PC-3 (cell line): Measurements from ENCODE around the gene CRNKL1. TPM values are rescaled to one million over a fixed set of nuclear protein-coding genes. Genes with fewer than 3 reads are reported as not detected.

Source experiments
- ATAC-seq: fragments of 200-7000 bp; cut with Tn5 transposase; 2 replicates; pipeline ENCODE4 v1.9.1; 2020; ENCODE audit warnings: mild to moderate bottlenecking, moderate library complexity
- BruUV-seq: library from RNA; stranded (reverse); fragments of 400-500 nt; replicated peaks from 2 replicates; lab custom pipeline; 2021; lab: Mats Ljungman, UMichigan
- CTCF ChIA-PET: fragments of 300-600 bp; sonication (Branson Sonifier 250); formaldehyde crosslinking; loops from one replicate; lab custom pipeline; 2022; ENCODE audit warnings: antibody characterized with exemption; lab: Charles Lee
- POLR2A ChIA-PET: fragments of 300-600 bp; sonication (Branson Sonifier 250); formaldehyde crosslinking; loops from one replicate; lab custom pipeline; 2022; ENCODE audit warnings: antibody characterized with exemption; ENCODE audit not compliant: unreplicated experiment; lab: Charles Lee
- DNase-seq: peaks from one replicate; pipeline ENCODE4 v3.0.0-alpha.2; 2015
- H2AFZ ChIP-seq: fragments of 300-600 bp; sonication (generic); 2 replicates; pipeline ENCODE4 v1.6.0; 2016; ENCODE audit warnings: antibody characterized with exemption, low read length
- H3F3A ChIP-seq: fragments of 300-600 bp; sonication (generic); one replicate; pipeline ENCODE4 v1.6.0; 2017; ENCODE audit warnings: antibody characterized with exemption, low read length, control low read depth, mild to moderate bottlenecking; ENCODE audit not compliant: unreplicated experiment
- H3K27ac ChIP-seq: fragments of 300-600 bp; sonication (generic); 2 replicates; pipeline ENCODE4 v1.5.1; 2016; ENCODE audit warnings: mild to moderate bottlenecking, low read length
- H3K27me3 ChIP-seq: fragments of 300-600 bp; sonication (generic); 2 replicates; pipeline ENCODE4 v1.6.1; 2016; ENCODE audit warnings: low read length, mixed read lengths
- H3K36me3 ChIP-seq: fragments of 300-600 bp; sonication (generic); 2 replicates; pipeline ENCODE4 v1.6.1; 2016; ENCODE audit warnings: low read depth, mixed run types, low read length, mixed read lengths
- H3K4me1 ChIP-seq: fragments of 300-600 bp; sonication (generic); 2 replicates; pipeline ENCODE4 v1.5.1; 2016; ENCODE audit warnings: low read length; ENCODE audit not compliant: insufficient read depth
- H3K4me2 ChIP-seq: fragments of 300-600 bp; sonication (generic); 2 replicates; pipeline ENCODE4 v1.6.0; 2016; ENCODE audit warnings: low read length
- H3K4me3 ChIP-seq: fragments of 300-600 bp; sonication (generic); 2 replicates; pipeline ENCODE4 v1.5.1; 2016; ENCODE audit warnings: mild to moderate bottlenecking, low read length, mixed read lengths
- H3K79me2 ChIP-seq: fragments of 300-600 bp; sonication (generic); 2 replicates; pipeline ENCODE4 v1.6.1; 2017; ENCODE audit warnings: low read length, mixed read lengths
- H3K9ac ChIP-seq: fragments of 300-600 bp; sonication (generic); 2 replicates; pipeline ENCODE4 v1.6.0; 2016; ENCODE audit warnings: mild to moderate bottlenecking, low read length
- H3K9me2 ChIP-seq: fragments of 300-600 bp; sonication (generic); replicated peaks from 2 replicates; pipeline ENCODE4 v1.6.1; 2016; ENCODE audit warnings: mixed run types, low read length, mixed read lengths
- H3K9me3 ChIP-seq: fragments of 300-600 bp; sonication (generic); 2 replicates; pipeline ENCODE4 v1.6.1; 2016; ENCODE audit warnings: low read length, mixed read lengths
- H4K20me1 ChIP-seq: fragments of 300-600 bp; sonication (generic); 2 replicates; pipeline ENCODE4 v1.6.1; 2016; ENCODE audit warnings: low read length, mixed read lengths
- CTCF ChIP-seq: fragments of 300-600 bp; sonication (generic); conservative IDR thresholded peaks from 2 replicates; pipeline ENCODE4 v1.5.1; 2017; ENCODE audit warnings: antibody characterized with exemption, low read depth, mild to moderate bottlenecking, low read length
- EZH2 ChIP-seq: fragments of 300-600 bp; sonication (generic); IDR thresholded peaks from one replicate; pipeline ENCODE4 v1.6.1; 2017; ENCODE audit warnings: antibody characterized with exemption, mild to moderate bottlenecking, low read length; ENCODE audit not compliant: unreplicated experiment
- EZH2phosphoT487 ChIP-seq: fragments of 300-600 bp; sonication (generic); IDR thresholded peaks from 2 replicates; pipeline ENCODE4 v1.6.1; 2018; ENCODE audit warnings: mild to moderate bottlenecking, antibody characterized with exemption, low read length, borderline replicate concordance
- intact Hi-C: fragments of 100-400 bp; cut with micrococcal nuclease; formaldehyde crosslinking; loops from 2 replicates; pipeline ENCODE4 v1.9.0; 2023
- total RNA-seq: library from RNA; depleted of rRNA; stranded (reverse); fragments of >200 nt; gene quantifications from 2 replicates; pipeline ENCODE4 v1.2.3, GENCODE V29; 2014

The CRNKL1 gene
- total RNA-seq, 1 experiment from 2014 or later = 22.5 TPM

- H3K27me3 ChIP-seq = peaks cover 9% of the 10 kb centered on the region; the same call in 1 of the 2 replicates
These were observed 546 bp downstream of the CRNKL1 start for GRCh38 chr20:20051767-20052073.

GRCh38 chr20:20039752-20040387 is 12.4 kb downstream of the CRNKL1 start:
- Histone ChIP-seq H3K27ac (no peak overlapping the region), H3K9ac (no peak overlapping the region), H3K36me3 (peaks cover 81% of the 10 kb centered on the region), H3F3A (no peaks in the 10 kb centered on the region), H3K9me3 (no peaks in the 10 kb centered on the region), H3K4me3 (no peak overlapping the region), H3K9me2 (no peaks in the 10 kb centered on the region), H3K4me1 (no peaks in the 10 kb centered on the region), H2AFZ (no peak overlapping the region), H3K27me3 (no peaks in the 10 kb centered on the region), H4K20me1 (no peaks in the 10 kb centered on the region), H3K79me2 (no peaks in the 10 kb centered on the region), H3K4me2 (no peak overlapping the region)
- ChIA-PET CTCF (no interaction called here), POLR2A (no interaction called here)
- intact Hi-C loops = no loop called here
- no TSS peak for BruUV-seq
- no peak for TF ChIP-seq EZH2phosphoT487
- TF ChIP-seq CTCF = no peak
- no peak for TF ChIP-seq EZH2
- DNase-seq (no peak), ATAC-seq (no peak)

More at GRCh38 chr20:20051767-20052073, 546 bp downstream of the CRNKL1 start:
- TF ChIP-seq EZH2phosphoT487 (no peak), EZH2 (no peak), CTCF (no peak)
- Histone ChIP-seq H3K79me2 (peaks cover 22% of the 10 kb centered on the region), H3F3A (no peaks in the 10 kb centered on the region), H3K4me1 (peaks cover 10% of the 10 kb centered on the region), H3K9me3 (no peaks in the 10 kb centered on the region), H3K4me2 (peak overlapping the region; percentile 86), H3K27ac (peak overlapping the region; percentile 54), H3K9me2 (no peaks in the 10 kb centered on the region), H3K9ac (peak overlapping the region; percentile 81), H3K4me3 (peak overlapping the region; percentile 91), H3K36me3 (peaks cover 30% of the 10 kb centered on the region), H4K20me1 (no peaks in the 10 kb centered on the region), H2AFZ (peak overlapping the region; percentile 84)
- DNase-seq = no peak
- no peak for ATAC-seq
- POLR2A ChIA-PET = interaction anchor here (0.6 kb wide), 1 partner anchor 869 kb away, joined by 3 read pairs; no protein-coding TSS in a partner anchor
- BruUV-seq = no TSS peak
- CTCF ChIA-PET = interaction anchor here (0.6 kb wide), 1 partner anchor 77 kb away, joined by 6 read pairs; no protein-coding TSS in a partner anchor
- intact Hi-C loops = loop anchor here (2.0 kb wide), 1 partner anchor 35 kb away; the partner anchor contains the start of gene NAA20

GRCh38 chr20:20038586-20038985 is 13.7 kb downstream of the CRNKL1 start:
- no peaks in the 10 kb centered on the region for H3K9me3 ChIP-seq
- CTCF ChIA-PET = no interaction called here

More at GRCh38 chr20:20038586-20038985, 13.7 kb downstream of the CRNKL1 start:
- TF ChIP-seq EZH2phosphoT487 = no peak
- no peak for TF ChIP-seq CTCF
- TF ChIP-seq EZH2 = no peak
- ATAC-seq (no peak), DNase-seq (no peak)
- Histone ChIP-seq H3K9me2 (no peaks in the 10 kb centered on the region), H3F3A (no peaks in the 10 kb centered on the region), H3K36me3 (peaks cover 89% of the 10 kb centered on the region), H2AFZ (no peak overlapping the region), H3K4me3 (no peak overlapping the region), H3K79me2 (no peaks in the 10 kb centered on the region), H3K27me3 (no peaks in the 10 kb centered on the region), H4K20me1 (no peaks in the 10 kb centered on the region), H3K4me2 (no peak overlapping the region), H3K9ac (no peak overlapping the region), H3K4me1 (no peaks in the 10 kb centered on the region), H3K27ac (no peak overlapping the region)
- BruUV-seq = no TSS peak
- POLR2A ChIA-PET = no interaction called here
- intact Hi-C loops = no loop called here
